C4-2B (cell line): ENCODE data around the gene DCXR.

ENCODE experiments used
- H3K27ac ChIP-seq: fragments of 450-650 bp; 2 replicates; pipeline ENCODE4 v1.5.1; 2017
- ZFX ChIP-seq: fragments of 450-650 bp; IDR thresholded peaks from 2 replicates; pipeline ENCODE4 v1.6.1; 2017
- TF ChIP-seq, protein P1 (sequence below): fragments of 450-650 bp; conservative IDR thresholded peaks from 2 replicates; pipeline ENCODE4 v1.5.1; 2017; ENCODE audit warnings: mild to moderate bottlenecking

DCXR gene

DNA sequence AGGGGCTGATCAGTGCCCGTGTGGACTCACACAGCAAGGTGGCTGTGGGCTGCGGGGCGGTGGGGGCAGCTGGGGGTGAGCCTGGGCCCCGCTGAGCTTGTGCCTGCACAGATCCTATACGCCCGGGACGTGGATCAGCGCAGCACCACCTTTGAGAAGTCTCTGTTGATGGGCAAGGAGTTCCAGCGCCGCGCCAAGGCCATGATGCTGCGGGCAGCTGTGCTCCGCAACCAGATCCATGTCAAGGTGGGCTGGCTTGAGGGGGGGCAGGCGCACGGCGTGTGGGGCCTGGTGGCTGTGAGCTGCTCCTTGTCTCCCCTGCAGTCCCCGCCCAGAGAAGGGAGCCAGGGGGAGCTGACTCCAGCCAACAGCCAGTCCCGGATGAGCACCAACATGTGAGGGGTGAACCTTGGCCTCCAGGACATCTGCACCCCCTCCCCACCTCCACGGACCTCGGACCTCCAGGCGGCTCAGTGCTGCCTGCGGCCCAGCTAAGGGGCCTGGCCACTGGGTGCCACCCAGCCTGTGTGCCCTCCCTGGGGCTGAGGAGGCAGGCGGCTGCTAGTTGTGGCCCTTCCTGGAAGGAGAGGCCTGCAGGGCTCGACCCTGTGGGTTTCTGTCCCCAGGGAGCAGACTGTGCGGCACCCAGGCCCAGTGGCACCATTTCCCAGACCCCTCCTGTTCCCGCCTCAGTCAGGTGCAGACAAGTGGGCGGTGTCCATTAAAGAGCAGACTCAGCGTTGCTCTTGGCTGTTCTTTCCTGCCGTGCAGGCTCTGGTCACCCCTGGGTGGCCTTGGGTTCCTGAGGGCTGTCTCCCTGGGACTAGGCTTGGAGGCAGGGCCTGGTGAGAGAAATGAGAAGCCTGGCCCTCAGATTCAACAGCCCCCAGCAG, 19.5 kb upstream of the DCXR start:
- no peak for TF ChIP-seq ZFX
- TF ChIP-seq, protein P1, sequence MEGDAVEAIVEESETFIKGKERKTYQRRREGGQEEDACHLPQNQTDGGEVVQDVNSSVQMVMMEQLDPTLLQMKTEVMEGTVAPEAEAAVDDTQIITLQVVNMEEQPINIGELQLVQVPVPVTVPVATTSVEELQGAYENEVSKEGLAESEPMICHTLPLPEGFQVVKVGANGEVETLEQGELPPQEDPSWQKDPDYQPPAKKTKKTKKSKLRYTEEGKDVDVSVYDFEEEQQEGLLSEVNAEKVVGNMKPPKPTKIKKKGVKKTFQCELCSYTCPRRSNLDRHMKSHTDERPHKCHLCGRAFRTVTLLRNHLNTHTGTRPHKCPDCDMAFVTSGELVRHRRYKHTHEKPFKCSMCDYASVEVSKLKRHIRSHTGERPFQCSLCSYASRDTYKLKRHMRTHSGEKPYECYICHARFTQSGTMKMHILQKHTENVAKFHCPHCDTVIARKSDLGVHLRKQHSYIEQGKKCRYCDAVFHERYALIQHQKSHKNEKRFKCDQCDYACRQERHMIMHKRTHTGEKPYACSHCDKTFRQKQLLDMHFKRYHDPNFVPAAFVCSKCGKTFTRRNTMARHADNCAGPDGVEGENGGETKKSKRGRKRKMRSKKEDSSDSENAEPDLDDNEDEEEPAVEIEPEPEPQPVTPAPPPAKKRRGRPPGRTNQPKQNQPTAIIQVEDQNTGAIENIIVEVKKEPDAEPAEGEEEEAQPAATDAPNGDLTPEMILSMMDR = no peak
- peak overlapping the region; percentile 2; the same call in 1 of the 2 replicates for H3K27ac ChIP-seq

DNA sequence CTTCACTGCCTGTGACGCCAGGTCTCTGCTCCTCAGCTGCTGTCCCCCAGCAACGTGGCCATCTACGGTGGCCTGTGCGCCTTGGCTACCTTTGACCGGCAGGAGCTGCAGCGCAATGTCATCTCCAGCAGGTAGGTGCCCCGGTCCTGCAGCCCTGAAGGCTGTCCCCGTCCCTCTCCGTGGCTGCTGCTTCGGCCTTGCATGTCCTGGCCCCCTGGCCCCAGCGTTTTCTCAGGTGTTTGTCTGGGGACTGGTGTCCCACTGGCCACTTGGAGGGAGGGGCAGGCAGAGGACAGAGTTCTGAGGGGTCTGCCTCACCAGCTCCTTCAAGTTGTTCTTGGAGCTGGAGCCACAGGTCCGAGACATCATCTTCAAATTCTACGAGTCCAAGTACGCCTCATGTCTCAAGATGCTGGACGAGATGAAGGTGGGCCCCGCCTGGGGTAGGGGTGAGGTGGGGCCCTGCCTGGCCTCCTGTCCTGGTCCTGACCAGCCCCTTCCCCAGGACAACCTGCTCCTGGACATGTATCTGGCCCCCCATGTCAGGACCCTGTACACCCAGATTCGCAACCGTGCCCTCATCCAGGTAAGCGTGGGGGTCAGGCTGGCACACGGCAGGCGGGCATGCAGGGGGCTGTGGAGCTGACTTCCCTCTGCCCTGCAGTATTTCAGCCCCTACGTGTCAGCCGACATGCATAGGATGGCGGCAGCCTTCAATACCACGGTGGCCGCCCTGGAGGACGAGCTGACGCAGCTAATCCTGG, 18.6 kb upstream of the DCXR start:
- peak overlapping the region; percentile 0; the same call in 1 of the 2 replicates for H3K27ac ChIP-seq
- TF ChIP-seq ZFX = no peak
- TF ChIP-seq, protein P1 = no peak

DNA sequence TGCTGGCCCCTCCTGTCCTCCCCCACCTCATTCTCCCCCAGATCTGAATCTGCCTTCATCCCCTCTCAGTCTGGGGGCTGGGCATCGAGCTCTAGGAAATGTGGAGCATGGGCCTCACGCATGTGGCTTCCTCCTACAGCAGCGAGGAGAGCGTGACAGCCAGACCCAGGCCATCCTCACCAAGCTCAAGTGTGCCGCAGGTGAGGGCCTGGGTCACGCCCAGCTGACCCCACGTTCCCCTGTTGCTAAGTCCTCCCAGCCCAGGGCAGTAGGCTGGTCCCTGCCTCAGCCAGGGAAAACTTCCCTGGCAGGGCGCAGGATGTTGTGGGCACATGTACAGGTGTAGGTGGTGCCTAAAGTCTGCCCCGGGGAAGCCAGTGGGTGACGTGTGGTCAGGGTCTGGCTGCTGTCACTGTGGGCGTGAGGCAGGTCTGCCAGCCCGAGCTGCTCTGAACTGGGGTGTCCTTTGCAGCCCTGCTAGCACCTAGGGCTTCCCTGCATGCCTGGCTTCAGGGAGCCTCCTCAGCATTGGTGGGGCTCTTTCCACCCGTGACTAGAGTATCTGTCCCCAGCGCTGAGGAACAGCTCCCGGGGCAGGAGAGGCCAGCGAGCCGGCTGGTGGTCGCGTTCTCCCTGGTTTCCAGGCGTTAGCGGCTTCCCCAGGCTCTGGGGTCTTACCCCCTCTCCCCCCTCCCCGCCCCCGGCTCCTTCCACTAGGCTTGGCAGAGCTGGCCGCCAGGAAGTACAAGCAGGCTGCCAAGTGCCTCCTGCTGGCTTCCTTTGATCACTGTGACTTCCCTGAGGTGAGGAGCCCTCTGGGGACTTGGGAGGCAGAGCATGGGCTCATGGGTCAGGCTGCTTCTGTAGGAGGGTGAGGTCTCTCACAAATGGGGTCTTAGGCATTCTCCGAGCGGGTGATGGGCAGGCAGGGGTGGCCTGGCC, 17.8 kb upstream of the DCXR start:
- H3K27ac ChIP-seq = peak overlapping the region; percentile 0; the same call in 1 of the 2 replicates
- TF ChIP-seq, protein P1 = no peak
- no peak for TF ChIP-seq ZFX

DNA sequence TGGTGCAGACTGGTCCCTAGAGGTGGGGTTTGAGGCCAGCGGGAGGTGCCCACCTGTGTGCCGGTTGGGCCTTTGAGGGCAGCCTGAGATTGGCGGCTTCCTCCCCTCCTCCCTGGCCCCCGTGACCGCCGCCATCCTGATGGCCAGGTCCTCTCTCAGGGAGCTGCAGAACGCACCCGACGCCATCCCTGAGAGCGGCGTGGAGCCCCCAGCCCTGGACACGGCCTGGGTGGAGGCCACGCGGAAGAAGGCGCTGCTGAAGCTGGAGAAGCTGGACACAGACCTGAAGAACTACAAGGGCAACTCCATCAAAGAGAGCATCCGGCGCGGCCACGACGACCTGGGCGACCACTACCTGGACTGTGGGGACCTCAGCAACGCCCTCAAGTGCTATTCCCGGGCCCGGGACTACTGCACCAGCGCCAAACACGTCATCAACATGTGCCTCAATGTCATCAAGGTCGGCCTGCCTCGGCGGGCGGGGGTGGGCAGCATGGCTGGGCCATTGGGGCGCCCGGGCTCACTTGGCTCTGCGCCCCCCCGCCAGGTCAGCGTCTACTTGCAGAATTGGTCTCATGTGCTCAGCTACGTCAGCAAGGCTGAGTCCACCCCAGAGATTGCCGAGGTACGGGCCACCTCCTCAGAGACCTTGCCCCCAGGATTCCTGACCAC, 17.0 kb upstream of the DCXR start:
- H3K27ac ChIP-seq = no peak overlapping the region
- TF ChIP-seq ZFX = no peak
- TF ChIP-seq, protein P1 = no peak

DNA sequence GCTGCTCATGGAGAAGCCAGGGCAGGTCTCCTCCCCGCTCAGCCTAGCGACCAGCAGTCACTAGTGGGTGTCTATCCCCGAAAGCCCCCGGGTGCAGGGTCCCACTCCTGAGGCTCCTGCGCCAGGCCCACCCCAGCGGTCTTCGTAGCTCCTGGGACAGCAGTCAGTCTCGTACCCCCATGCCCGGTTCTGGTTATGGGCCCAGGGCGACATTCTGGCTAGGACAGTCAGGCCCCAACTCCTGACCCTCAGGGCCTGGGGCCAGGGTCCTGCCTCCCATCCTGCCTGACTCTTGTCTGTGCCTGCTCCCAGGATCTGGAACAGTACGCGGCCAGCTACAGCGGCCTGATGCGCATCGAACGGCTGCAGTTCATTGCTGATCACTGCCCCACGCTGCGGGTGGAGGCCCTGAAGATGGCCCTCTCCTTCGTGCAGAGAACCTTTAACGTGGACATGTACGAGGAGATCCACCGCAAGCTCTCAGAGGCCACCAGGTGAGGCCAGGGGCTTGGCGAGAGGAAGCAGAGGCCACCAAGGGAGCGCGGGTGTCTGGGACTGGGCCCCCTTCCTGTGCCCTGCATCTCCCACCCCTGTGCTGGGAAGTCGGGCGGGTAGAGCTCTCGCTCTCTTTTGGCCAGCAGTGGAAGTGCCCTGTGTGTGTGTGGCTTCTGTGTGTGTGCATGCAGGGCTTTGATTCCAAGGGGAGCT, 16.2 kb upstream of the DCXR start:
- H3K27ac ChIP-seq = no peak overlapping the region
- TF ChIP-seq ZFX = no peak
- TF ChIP-seq, protein P1 = no peak

DNA sequence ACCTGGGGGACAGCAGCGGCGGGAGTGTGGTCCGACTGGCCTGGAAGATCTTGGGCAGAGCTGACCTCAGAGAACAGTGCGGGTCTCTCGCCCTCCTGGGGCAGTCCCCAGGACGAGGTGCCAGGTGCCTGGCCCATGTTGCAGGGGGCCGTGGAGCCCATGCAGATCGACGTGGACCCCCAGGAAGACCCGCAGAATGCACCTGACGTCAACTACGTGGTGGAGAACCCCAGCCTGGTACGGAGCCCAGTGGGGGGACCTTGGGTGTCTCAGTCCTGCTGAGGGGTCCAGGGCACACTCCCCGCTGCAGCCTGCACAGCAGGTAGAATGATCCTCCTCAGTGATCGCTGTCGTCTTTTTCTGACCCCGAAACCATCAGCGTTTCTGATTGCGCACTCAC, 15.6 kb upstream of the DCXR start:
- TF ChIP-seq, protein P1 = no peak
- no peak for TF ChIP-seq ZFX
- H3K27ac ChIP-seq = peak overlapping the region; percentile 75
